MCF 10A (cell line): ENCODE data around the gene FASTKD1. TPM values are rescaled to one million over a fixed set of nuclear protein-coding genes. Genes with fewer than 3 reads are reported as not detected.
A peak's percentile ranks its signal among the peaks of the same experiment; 100 is the strongest.
"Not testable (repeated sequence)": the region's sequence is repeated elsewhere in the genome, so short reads cannot be mapped to it uniquely, and the experiment has no call there.

ENCODE experiments used
- BruUV-seq: library from RNA; stranded (reverse); fragments of 400-500 nt; replicated peaks from 2 replicates; lab custom pipeline; 2021; lab: Mats Ljungman, UMichigan
- CTCF ChIA-PET: fragments of 300-600 bp; sonication (Branson Sonifier 250); formaldehyde crosslinking; extraction: SDS; loops from one replicate; lab custom pipeline; 2021; ENCODE audit warnings: antibody characterized with exemption, inconsistent platforms; lab: Yijun Ruan, JAX
- POLR2A ChIA-PET: fragments of 300-600, 350-650 bp; sonication (Branson Sonifier 250); formaldehyde crosslinking; extraction: SDS; loops from one replicate; lab custom pipeline; 2020; ENCODE audit warnings: antibody characterized with exemption, inconsistent platforms; lab: Yijun Ruan, JAX
- DNase-seq: peaks from one replicate; pipeline ENCODE4 v3.0.0-alpha.2; 2018; ENCODE audit not compliant: unreplicated experiment
- H3K27ac Mint-ChIP-seq: one replicate; pipeline ENCODE4 v1.8.0; 2022; ENCODE audit warnings: mild to moderate bottlenecking, low read depth, mixed read lengths; ENCODE audit not compliant: unreplicated experiment
- H3K27me3 Mint-ChIP-seq: one replicate; pipeline ENCODE4 v1.8.0; 2022; ENCODE audit warnings: mixed read lengths; ENCODE audit not compliant: insufficient read depth, unreplicated experiment
- H3K36me3 Mint-ChIP-seq: one replicate; pipeline ENCODE4 v1.8.0; 2022; ENCODE audit warnings: mild to moderate bottlenecking, moderate library complexity, mixed read lengths; ENCODE audit not compliant: insufficient read depth, unreplicated experiment
- H3K4me1 Mint-ChIP-seq: one replicate; pipeline ENCODE4 v1.8.0; 2022; ENCODE audit warnings: mixed read lengths; ENCODE audit not compliant: insufficient read depth, unreplicated experiment
- H3K4me3 Mint-ChIP-seq: one replicate; pipeline ENCODE4 v1.8.0; 2022; ENCODE audit warnings: mild to moderate bottlenecking, moderate library complexity, mixed read lengths; ENCODE audit not compliant: unreplicated experiment
- H3K9me3 Mint-ChIP-seq: one replicate; pipeline ENCODE4 v1.8.0; 2022; ENCODE audit warnings: mixed read lengths; ENCODE audit not compliant: unreplicated experiment
- intact Hi-C: fragments of 100-400 bp; cut with micrococcal nuclease; formaldehyde crosslinking; loops from 2 replicates; pipeline ENCODE4 v1.14.1; 2022
- total RNA-seq: library from RNA; stranded (reverse); gene quantifications from 2 replicates; pipeline ENCODE4 v1.2.3, GENCODE V29; 2022
- TF ChIP-seq, protein P1 (sequence below): fragments of 200-600 bp; IDR thresholded peaks from one replicate; pipeline ENCODE4 v1.8.0; 2022; ENCODE audit warnings: antibody characterized with exemption, mild to moderate bottlenecking; ENCODE audit not compliant: unreplicated experiment

FASTKD1 gene
- total RNA-seq, 1 experiment from 2014 or later, result 39.9 TPM

DNA sequence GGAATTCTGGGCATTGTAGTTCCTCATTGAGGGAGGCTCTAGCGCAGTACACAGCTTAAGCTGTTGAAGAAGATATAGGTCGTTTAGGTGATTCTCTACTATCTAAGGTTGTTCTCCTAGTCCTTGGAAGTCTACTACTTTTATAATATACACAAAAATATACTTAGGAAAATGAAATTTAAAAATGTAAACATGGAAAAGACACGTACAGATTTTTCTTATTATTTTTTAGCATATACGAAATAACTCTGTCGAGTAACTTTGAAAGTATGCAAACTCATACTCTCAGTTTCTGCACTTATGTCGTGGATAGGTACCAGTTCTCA, 272 bp upstream of the FASTKD1 start:
- intact Hi-C loops, result loop anchor here (1.0 kb wide), 1 partner anchor 10 kb away; the partner anchor contains the start of gene PPIG
- no peaks in the 10 kb centered on the region for H3K9me3 Mint-ChIP-seq
- peaks cover 8% of the 10 kb centered on the region for H3K4me1 Mint-ChIP-seq
- DNase-seq, result no peak
- BruUV-seq, result no TSS peak
- no peaks in the 10 kb centered on the region for H3K36me3 Mint-ChIP-seq
- POLR2A ChIA-PET, result interaction anchor here (0.8 to 4.1 kb wide), 8 partner anchors 11 to 254 kb away, joined by 3 to 80 read pairs (median 8); partner anchors contain the start of genes KLHL41, PPIG, SSB and UBR3
- H3K27me3 Mint-ChIP-seq, result no peaks in the 10 kb centered on the region
- H3K4me3 Mint-ChIP-seq, result peak overlapping the region; percentile 96
- TF ChIP-seq, protein P1, sequence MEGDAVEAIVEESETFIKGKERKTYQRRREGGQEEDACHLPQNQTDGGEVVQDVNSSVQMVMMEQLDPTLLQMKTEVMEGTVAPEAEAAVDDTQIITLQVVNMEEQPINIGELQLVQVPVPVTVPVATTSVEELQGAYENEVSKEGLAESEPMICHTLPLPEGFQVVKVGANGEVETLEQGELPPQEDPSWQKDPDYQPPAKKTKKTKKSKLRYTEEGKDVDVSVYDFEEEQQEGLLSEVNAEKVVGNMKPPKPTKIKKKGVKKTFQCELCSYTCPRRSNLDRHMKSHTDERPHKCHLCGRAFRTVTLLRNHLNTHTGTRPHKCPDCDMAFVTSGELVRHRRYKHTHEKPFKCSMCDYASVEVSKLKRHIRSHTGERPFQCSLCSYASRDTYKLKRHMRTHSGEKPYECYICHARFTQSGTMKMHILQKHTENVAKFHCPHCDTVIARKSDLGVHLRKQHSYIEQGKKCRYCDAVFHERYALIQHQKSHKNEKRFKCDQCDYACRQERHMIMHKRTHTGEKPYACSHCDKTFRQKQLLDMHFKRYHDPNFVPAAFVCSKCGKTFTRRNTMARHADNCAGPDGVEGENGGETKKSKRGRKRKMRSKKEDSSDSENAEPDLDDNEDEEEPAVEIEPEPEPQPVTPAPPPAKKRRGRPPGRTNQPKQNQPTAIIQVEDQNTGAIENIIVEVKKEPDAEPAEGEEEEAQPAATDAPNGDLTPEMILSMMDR, result no peak
- peak overlapping the region; percentile 74 for H3K27ac Mint-ChIP-seq
- CTCF ChIA-PET, result interaction anchor here (0.6 kb wide), 1 partner anchor 267 kb away, joined by 4 read pairs; no protein-coding TSS in a partner anchor

DNA sequence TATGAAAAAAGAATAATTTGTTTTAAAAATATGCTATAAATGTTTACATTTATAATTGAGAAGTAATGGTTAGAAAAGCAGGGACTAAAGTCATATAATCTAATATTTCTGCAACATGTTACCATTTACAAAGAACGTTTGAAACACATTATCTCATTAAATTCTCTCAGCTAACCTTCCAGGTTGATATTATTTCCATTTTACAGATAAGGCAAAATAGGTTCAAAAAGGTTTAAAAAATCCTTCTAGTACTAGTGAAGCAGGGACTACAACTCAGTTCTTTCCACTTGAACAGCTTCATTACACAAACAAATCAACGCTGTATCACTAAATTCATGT, 875 bp downstream of the FASTKD1 start:
- peak overlapping the region; percentile 74 for H3K27ac Mint-ChIP-seq
- ChIA-PET POLR2A (interaction anchor here (0.6 to 4.1 kb wide), 12 partner anchors 9 to 255 kb away, joined by 3 to 80 read pairs (median 5); partner anchors contain the start of genes KLHL41, METTL5, PPIG and SSB), CTCF (interaction anchor here (0.5 to 1.0 kb wide), 5 partner anchors 10 to 356 kb away, joined by 3 to 5 read pairs (median 4); no protein-coding TSS in a partner anchor)
- intact Hi-C loops, result loop anchor here (1.0 kb wide), 1 partner anchor 12 kb away; the partner anchor contains the start of gene PPIG
- BruUV-seq, result no TSS peak
- no peaks in the 10 kb centered on the region for H3K9me3 Mint-ChIP-seq
- peak overlapping the region; percentile 96 for H3K4me3 Mint-ChIP-seq
- no peaks in the 10 kb centered on the region for H3K27me3 Mint-ChIP-seq
- TF ChIP-seq, protein P1, result no peak
- H3K36me3 Mint-ChIP-seq, result no peaks in the 10 kb centered on the region
- peaks cover 14% of the 10 kb centered on the region for H3K4me1 Mint-ChIP-seq
- DNase-seq, result no peak

DNA sequence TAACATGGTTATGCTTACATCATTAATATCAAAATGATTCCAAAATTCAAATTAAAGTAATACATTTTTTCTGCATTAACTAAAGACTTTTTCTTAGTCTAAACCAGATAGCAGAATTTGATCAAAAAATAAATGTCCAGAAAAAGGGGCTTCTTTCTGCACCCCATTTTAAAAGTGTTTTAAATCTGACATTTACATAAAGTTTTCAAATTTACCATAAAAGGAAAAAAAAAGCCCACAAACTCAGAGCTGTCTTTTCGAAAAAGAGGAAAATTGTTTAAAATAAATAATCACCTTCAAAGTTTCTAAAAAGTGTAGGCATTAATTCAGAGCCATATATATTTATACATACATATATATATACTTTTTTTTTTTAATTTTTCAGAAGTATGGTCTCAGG, 1.5 kb downstream of the FASTKD1 start:
- ChIA-PET CTCF (interaction anchor here (0.7 kb wide), 3 partner anchors 15 to 99 kb away, joined by 3 to 4 read pairs (median 4); no protein-coding TSS in a partner anchor), POLR2A (interaction anchor here (1.4 to 4.1 kb wide), 6 partner anchors 9 to 256 kb away, joined by 5 to 80 read pairs (median 10); partner anchors contain the start of genes METTL5, PPIG and UBR3)
- DNase-seq, result no peak
- Mint-ChIP-seq H3K27me3 (no peaks in the 10 kb centered on the region), H3K4me1 (peaks cover 18% of the 10 kb centered on the region), H3K27ac (no peak overlapping the region), H3K9me3 (no peaks in the 10 kb centered on the region), H3K4me3 (peak overlapping the region; percentile 96), H3K36me3 (no peaks in the 10 kb centered on the region)
- intact Hi-C loops, result no loop called here
- TF ChIP-seq, protein P1, result no peak
- no TSS peak for BruUV-seq

DNA sequence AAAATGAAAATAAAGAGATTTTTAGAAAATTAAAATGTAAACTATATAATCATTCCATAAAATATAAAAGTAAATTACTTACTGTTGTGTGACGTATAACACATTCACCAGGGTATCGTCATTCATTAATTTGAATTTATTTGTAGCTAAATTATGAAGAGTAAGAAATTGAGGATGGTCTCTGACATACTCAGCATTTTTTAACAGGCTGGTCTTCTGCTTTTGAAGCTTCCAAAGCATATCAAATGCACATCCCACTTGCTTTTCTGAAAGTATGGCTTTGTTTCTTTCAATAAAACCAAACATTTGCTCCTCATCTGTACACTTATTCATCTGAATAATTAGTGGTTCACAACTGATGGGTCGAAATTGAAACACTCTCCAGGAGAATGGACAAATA, 2.1 kb downstream of the FASTKD1 start:
- no TSS peak for BruUV-seq
- intact Hi-C loops, result no loop called here
- DNase-seq, result no peak
- Mint-ChIP-seq H3K27ac (no peak overlapping the region), H3K27me3 (no peaks in the 10 kb centered on the region), H3K4me3 (peak overlapping the region; percentile 8), H3K9me3 (no peaks in the 10 kb centered on the region), H3K4me1 (peaks cover 18% of the 10 kb centered on the region), H3K36me3 (no peaks in the 10 kb centered on the region)
- ChIA-PET CTCF (interaction anchor here (0.7 to 0.9 kb wide), 2 partner anchors 21 to 196 kb away, joined by 3 read pairs; no protein-coding TSS in a partner anchor), POLR2A (interaction anchor here (0.7 to 4.1 kb wide), 4 partner anchors 9 to 256 kb away, joined by 3 to 80 read pairs (median 14); partner anchors contain the start of genes PPIG and UBR3)
- TF ChIP-seq, protein P1, result no peak

DNA sequence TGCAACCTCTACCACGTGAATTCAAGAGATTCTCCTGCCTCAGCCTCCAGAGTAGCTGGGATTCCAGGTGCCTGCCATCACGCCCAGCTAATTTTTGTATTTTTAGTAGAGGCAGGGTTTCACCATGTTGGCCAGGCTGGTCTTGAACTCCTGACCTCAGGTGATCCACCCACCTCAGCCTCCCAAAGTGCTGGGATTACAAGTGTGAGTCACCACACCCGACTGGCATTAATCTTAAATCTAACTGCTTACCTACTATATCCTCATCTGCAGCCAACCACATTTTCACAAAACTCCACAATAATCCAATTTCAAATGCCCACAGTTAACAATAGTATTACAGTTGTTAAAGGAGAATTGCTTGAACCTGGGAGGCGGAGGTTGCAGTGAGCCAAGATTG, 2.9 kb downstream of the FASTKD1 start:
- intact Hi-C loops, DNase-seq, BruUV-seq, H3K27me3 Mint-ChIP-seq, H3K27ac Mint-ChIP-seq, H3K36me3 Mint-ChIP-seq, H3K9me3 Mint-ChIP-seq: not testable (repeated sequence)
- ChIA-PET CTCF (interaction anchor here (0.9 kb wide), 1 partner anchor 197 kb away, joined by 3 read pairs; no protein-coding TSS in a partner anchor), POLR2A (interaction anchor here (0.7 to 4.1 kb wide), 2 partner anchors 14 to 59 kb away, joined by 3 to 80 read pairs; partner anchors contain the start of gene PPIG)
- H3K4me1 Mint-ChIP-seq, result peaks cover 18% of the 10 kb centered on the region
- peak overlapping the region; percentile 31 for H3K4me3 Mint-ChIP-seq
